Middle frontal gyrus (tissue), 1 donor: Measurements from ENCODE around the gene CGB8.
"Not testable (repeated sequence)": the region's sequence is repeated elsewhere in the genome, so short reads cannot be mapped to it uniquely, and the experiment has no call there.

Source experiments
- DNase-seq: peaks from one replicate; pipeline ENCODE4 v3.0.0-alpha.2; 2015; ENCODE audit warnings: low spot score; ENCODE audit errors: extremely low spot score

CGB8 gene

GRCh38 chr19:49064768-49065611, 16.1 kb upstream of the CGB8 start, which contains the start of gene NTF4:
Gene NTF4 (minus strand): TSS chr19:49064818. CDS start chr19:49061997, 2,821 bp downstream.
- DNase-seq, result no peak

GRCh38 chr19:49064029-49064629, 15.2 kb upstream of the CGB8 start:
- no peak for DNase-seq

GRCh38 chr19:49061445-49061844, 12.5 kb upstream of the CGB8 start:
- DNase-seq, result no peak

GRCh38 chr19:49061000-49061399, 12.1 kb upstream of the CGB8 start:
- no peak for DNase-seq

DNA sequence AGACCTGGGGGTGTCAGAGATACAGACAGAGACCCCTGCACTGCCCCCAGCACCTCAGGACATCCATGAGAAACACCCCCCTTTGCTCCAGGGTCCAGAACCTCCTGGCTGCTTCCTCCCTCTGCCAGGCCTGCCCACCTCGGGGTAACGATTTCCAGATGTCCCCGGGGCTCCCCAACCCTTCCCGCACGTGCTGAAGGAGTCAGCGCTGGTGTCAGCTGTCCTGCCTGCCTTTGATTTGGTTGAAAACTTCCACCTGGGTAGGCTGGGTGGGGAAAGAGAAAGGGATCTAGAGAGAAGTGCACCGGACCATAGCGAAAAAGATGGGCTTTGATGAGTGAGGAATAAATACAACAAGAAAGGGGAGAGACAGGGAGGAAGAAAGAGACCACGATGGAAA, 10.1 kb upstream of the CGB8 start:
- no peak for DNase-seq

DNA sequence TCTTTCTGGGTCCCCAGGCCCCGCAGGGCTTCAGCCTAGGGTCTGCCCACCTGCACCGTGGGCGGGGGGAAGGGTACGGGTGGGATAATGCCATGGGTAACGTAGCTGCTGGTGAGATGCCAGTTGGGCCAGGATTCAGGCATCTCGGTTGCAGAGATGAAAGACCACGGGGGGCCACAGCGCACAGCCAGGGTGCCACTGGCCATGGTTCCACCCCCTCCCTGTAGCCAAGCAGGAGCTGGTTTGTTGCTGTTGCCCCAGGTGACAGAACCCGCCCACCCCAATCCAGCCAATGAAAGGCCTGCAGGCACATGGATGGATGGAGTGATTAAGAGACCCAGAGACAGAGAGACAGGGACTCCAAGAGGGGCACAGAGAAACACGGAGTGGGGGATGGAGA, 9.7 kb upstream of the CGB8 start:
- DNase-seq, result no peak

- no peak for DNase-seq
Observed at GRCh38 chr19:49057636-49058234, 8.8 kb upstream of the CGB8 start, which contains the start of gene CGB7. Gene CGB7 (minus strand): TSS chr19:49057749. CDS start chr19:49055375, 2,374 bp downstream.

GRCh38 chr19:49056902-49057596, 8.1 kb upstream of the CGB8 start:
- DNase-seq, result not testable (repeated sequence)

GRCh38 chr19:49056101-49056901, 7.4 kb upstream of the CGB8 start:
- no peak for DNase-seq

DNA sequence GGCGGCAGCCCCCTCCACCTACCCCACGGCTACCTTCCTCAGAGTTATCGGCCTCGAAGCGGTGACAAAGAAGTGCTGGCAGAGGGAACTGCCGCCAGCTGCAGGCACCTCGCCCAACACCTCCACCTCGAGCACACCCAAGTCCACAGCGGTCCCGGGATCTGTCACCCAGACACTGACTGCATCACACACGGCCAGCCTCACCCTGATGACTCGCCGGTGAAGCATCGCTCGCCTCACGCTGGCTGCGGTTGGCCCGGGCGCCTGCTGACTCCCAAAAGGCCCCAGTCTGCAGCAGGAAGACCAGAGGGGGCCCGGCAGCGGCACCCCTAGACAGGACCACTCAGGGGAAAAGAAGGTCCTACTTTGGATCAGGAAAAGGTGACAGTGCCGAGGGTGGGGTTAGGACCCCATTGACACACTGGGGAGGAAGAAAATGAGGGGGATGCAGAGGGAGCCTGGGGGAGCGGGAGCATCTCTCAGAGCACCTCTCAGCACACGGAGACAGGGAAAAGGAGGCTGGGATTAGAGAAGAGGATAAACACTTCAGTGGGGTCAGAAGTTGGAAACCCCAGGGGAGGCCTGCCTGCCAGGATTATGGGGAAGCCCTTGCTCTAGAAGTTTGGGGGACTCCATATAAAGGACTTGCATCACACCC, 1.6 kb upstream of the CGB8 start:
- not testable (repeated sequence) for DNase-seq

- DNase-seq, result not testable (repeated sequence)
Observed at GRCh38 chr19:49049834-49050233, 923 bp upstream of the CGB8 start.

DNA sequence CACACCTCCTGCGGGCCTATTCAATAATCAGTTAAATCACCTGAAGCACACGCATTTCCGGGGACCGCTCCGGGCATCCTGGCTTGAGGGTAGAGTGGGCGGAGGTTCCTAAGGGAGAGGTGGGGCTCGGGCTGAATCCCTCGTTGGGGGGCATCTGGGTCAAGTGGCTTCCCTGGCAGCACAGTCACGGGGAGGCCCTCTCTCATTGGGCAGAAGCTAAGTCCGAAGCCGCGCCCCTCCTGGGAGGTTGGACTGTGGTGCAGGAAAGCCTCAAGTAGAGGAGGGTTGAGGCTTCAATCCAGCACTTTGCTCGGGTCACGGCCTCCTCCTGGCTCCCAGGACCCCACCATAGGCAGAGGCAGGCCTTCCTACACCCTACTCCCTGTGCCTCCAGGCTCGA, 5.4 kb downstream of the CGB8 start, which contains the start of gene CGB5:
Gene CGB5, plus strand, starts transcription at position 301 of the 400 bp plus-strand sequence. CDS start 362 bp downstream, outside the sequence.
- not testable (repeated sequence) for DNase-seq

GRCh38 chr19:49042666-49043065, 6.2 kb downstream of the CGB8 start:
- not testable (repeated sequence) for DNase-seq

DNA sequence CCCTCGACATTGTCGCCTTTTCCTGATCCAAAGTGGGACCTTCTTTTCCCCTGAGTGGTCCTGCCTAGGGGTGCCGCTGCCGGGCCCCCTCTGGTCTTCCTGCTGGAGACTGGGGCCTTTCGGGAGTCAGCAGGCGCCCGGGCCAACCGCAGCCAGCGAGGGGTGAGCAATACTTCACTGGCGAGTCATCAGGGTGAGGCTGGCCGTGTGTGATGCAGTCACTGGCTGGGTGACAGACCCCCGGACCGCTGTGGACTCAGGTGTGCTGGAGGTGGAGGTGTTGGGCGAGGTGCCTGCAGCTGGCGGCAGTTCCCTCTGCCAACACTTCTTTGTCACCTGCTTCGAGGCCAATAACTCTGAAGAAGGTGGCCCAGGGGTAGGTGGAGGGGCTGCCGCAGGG, 6.7 kb downstream of the CGB8 start:
- DNase-seq, result no peak

DNA sequence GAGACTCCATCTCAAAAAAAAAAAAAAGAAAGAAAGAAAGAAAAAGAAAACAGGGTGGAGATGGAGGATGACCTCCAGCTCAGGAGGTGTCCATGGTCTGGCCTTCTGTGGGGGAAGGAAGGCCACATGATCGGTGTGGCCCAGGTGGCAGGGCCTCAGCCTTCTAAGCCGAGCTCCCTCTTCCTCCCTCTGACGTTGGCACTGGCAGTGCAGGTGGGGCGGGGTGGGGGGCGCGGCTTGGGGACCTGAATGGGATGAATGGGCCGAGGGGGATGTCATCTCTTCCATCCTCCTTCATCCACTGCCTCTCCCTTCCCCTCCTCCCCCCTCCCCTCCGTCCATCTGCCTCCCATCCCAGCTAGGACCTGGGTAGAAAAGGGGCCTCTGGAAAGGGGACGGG, 9.2 kb downstream of the CGB8 start:
- not testable (repeated sequence) for DNase-seq

- not testable (repeated sequence) for DNase-seq
Observed at GRCh38 chr19:49038557-49039276, 10.2 kb downstream of the CGB8 start.

- DNase-seq, result not testable (repeated sequence)
Observed at GRCh38 chr19:49038111-49038510, 10.8 kb downstream of the CGB8 start.

- DNase-seq, result not testable (repeated sequence)
Observed at GRCh38 chr19:49036815-49037214, 12.1 kb downstream of the CGB8 start, which contains the start of gene CGB1. Gene CGB1 (minus strand): TSS chr19:49036895. CDS start chr19:49036711, 184 bp downstream.

- DNase-seq, result not testable (repeated sequence)
Observed at GRCh38 chr19:49031642-49032301, 17.1 kb downstream of the CGB8 start, which contains the start of gene CGB2. Gene CGB2 (plus strand): TSS chr19:49031890. CDS start chr19:49032096, 206 bp downstream.
